SU-DHL-6 (cell line): Measurements from ENCODE around the gene TMEM212.

Experiments used
- EZH2phosphoT487 ChIP-seq: fragments of 200-600 bp; sonication (generic), shearing (Covaris generic); conservative IDR thresholded peaks from 2 replicates; pipeline ENCODE4 v1.6.1; 2018; ENCODE audit warnings: mild to moderate bottlenecking, antibody characterized with exemption, low read length, moderate library complexity, mixed read lengths
- TF ChIP-seq, protein P1 (sequence below): fragments of 200-600 bp; sonication (generic); IDR thresholded peaks from one replicate; pipeline ENCODE4 v1.5.1; 2017; ENCODE audit warnings: antibody characterized with exemption, mild to moderate bottlenecking, low read length, moderate library complexity; ENCODE audit not compliant: insufficient read depth, poor library complexity, severe bottlenecking

- TF ChIP-seq, protein P1, sequence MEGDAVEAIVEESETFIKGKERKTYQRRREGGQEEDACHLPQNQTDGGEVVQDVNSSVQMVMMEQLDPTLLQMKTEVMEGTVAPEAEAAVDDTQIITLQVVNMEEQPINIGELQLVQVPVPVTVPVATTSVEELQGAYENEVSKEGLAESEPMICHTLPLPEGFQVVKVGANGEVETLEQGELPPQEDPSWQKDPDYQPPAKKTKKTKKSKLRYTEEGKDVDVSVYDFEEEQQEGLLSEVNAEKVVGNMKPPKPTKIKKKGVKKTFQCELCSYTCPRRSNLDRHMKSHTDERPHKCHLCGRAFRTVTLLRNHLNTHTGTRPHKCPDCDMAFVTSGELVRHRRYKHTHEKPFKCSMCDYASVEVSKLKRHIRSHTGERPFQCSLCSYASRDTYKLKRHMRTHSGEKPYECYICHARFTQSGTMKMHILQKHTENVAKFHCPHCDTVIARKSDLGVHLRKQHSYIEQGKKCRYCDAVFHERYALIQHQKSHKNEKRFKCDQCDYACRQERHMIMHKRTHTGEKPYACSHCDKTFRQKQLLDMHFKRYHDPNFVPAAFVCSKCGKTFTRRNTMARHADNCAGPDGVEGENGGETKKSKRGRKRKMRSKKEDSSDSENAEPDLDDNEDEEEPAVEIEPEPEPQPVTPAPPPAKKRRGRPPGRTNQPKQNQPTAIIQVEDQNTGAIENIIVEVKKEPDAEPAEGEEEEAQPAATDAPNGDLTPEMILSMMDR: no peak
- TF ChIP-seq EZH2phosphoT487: no peak
Measured at GRCh38 chr3:171860830-171861535, 17.8 kb downstream of the TMEM212 start.
